ENCODE data around the gene HSPB7. TPM values are rescaled to one million over a fixed set of nuclear protein-coding genes. Genes with fewer than 3 reads are reported as not detected.
"Not testable (repeated sequence)": the region's sequence is repeated elsewhere in the genome, so short reads cannot be mapped to it uniquely, and the experiment has no call there.

Gene HSPB7
- polyA plus RNA-seq, 1 donor from 2014 or later: not detected

DNA sequence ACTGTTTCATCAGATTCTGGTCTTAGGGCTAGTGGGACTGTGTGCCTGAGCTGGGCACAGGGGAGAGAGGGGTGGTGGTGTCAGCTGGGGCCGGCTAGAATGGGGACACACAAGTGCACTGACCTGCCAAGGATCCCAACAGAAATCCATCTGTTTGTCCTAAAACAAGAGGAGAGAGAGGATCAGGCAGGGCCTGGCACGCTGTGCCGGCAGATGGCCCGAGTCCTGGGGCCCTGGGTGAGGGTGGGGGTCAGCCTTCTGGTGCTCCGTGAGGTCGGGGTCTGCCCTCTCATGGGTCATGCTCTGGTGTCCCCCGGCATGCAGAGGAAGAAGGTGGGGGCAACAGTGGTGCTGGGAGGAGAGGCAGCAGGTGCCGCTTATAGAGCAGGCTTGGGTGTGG is 22.0 kb upstream of the HSPB7 start:
- H3K9me3 Mint-ChIP-seq, H3K36me3 Mint-ChIP-seq, H3K27ac Mint-ChIP-seq, H3K4me1 Mint-ChIP-seq, H3K4me3 Mint-ChIP-seq: not testable (repeated sequence)
- H3K27me3 Mint-ChIP-seq: peaks cover 10% of the 10 kb centered on the region

- H3K27ac Mint-ChIP-seq: no peak overlapping the region
- H3K27me3 Mint-ChIP-seq: peaks cover 10% of the 10 kb centered on the region
- no peaks in the 10 kb centered on the region for H3K9me3 Mint-ChIP-seq
- no peaks in the 10 kb centered on the region for H3K36me3 Mint-ChIP-seq
- H3K4me1 Mint-ChIP-seq: no peaks in the 10 kb centered on the region
- H3K4me3 Mint-ChIP-seq: no peak overlapping the region
Observed at GRCh38 chr1:16038620-16038912, 20.7 kb upstream of the HSPB7 start.

DNA sequence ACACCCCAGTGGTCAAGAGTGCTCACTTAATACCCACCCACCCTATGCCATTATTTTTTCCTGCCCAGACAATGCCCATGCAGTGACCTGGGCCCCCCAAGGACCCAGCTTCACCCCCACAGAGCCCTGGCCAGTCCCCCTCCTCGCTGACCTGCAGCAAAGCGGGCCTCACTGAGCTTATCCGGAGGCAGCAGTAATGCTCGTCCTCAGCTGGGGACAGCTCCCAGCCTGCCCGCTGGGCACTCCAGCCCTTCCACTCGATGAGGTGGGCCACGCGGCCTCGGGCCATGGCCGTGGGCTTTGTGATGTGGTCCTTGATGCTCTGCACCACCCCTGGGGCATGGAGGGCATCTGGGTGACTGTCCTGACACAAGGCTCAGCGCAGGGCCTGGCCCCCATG is 18.6 kb upstream of the HSPB7 start:
- not testable (repeated sequence) for H3K4me1 Mint-ChIP-seq, H3K4me3 Mint-ChIP-seq

DNA sequence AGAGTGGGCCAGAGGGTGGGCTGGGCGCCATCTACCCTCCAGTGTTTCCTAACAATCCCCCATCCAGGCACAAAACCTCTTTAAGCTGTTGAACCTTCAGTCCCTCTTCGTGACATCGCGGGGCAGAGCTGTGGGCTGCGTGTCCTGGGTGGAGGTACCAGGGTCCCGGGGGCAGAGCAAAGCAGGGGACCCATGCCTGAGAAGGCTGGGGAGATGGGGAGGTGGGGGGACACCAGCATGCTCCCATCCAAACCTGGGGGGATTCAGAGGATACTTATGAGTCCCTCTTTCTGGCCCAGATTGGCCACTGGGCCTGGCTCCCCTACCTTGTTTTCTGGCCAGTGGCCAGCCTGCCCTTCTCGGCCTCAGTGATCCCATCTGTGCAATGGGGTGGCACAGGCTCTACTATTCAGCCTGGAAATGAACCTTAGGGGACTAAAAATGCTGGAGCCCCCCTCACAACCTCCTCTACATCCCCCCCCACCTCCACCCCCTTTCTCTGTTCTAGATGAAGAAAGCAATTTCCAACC is 15.3 kb upstream of the HSPB7 start:
- H3K9me3 Mint-ChIP-seq, H3K4me1 Mint-ChIP-seq, H3K4me3 Mint-ChIP-seq, H3K36me3 Mint-ChIP-seq, H3K27ac Mint-ChIP-seq: not testable (repeated sequence)
- H3K27me3 Mint-ChIP-seq: peaks cover 22% of the 10 kb centered on the region

More for the DNA sequence above, 18.6 kb upstream of the HSPB7 start:
- not testable (repeated sequence) for H3K36me3 Mint-ChIP-seq, H3K9me3 Mint-ChIP-seq, H3K27ac Mint-ChIP-seq
- H3K27me3 Mint-ChIP-seq: peaks cover 13% of the 10 kb centered on the region

GRCh38 chr1:16032388-16033102 is 14.7 kb upstream of the HSPB7 start:
- no peak overlapping the region for H3K4me3 Mint-ChIP-seq
- H3K27me3 Mint-ChIP-seq: peaks cover 27% of the 10 kb centered on the region
- no peaks in the 10 kb centered on the region for H3K9me3 Mint-ChIP-seq
- H3K4me1 Mint-ChIP-seq: peaks cover 0 to 3% (median 2%) of the 10 kb centered on the region in 3 donors
- no peaks in the 10 kb centered on the region for H3K36me3 Mint-ChIP-seq
- no peak overlapping the region for H3K27ac Mint-ChIP-seq

- Mint-ChIP-seq H3K4me3 (no peak overlapping the region), H3K9me3 (no peaks in the 10 kb centered on the region), H3K4me1 (peaks cover 0 to 3% (median 2%) of the 10 kb centered on the region in 3 donors), H3K36me3 (no peaks in the 10 kb centered on the region), H3K27ac (no peak overlapping the region), H3K27me3 (peaks cover 25% of the 10 kb centered on the region)
Observed at GRCh38 chr1:16031551-16031950, 13.7 kb upstream of the HSPB7 start.

GRCh38 chr1:16029288-16029687 is 11.4 kb upstream of the HSPB7 start:
- Mint-ChIP-seq H3K27me3 (peaks cover 22% of the 10 kb centered on the region), H3K4me3 (no peak overlapping the region), H3K9me3 (no peaks in the 10 kb centered on the region), H3K4me1 (peaks cover 0 to 5% (median 3%) of the 10 kb centered on the region in 3 donors), H3K36me3 (no peaks in the 10 kb centered on the region), H3K27ac (no peak overlapping the region)

GRCh38 chr1:16029003-16029268 is 11.1 kb upstream of the HSPB7 start:
- not testable (repeated sequence) for H3K36me3 Mint-ChIP-seq, H3K9me3 Mint-ChIP-seq, H3K4me3 Mint-ChIP-seq, H3K27ac Mint-ChIP-seq, H3K4me1 Mint-ChIP-seq
- H3K27me3 Mint-ChIP-seq: peaks cover 22% of the 10 kb centered on the region

DNA sequence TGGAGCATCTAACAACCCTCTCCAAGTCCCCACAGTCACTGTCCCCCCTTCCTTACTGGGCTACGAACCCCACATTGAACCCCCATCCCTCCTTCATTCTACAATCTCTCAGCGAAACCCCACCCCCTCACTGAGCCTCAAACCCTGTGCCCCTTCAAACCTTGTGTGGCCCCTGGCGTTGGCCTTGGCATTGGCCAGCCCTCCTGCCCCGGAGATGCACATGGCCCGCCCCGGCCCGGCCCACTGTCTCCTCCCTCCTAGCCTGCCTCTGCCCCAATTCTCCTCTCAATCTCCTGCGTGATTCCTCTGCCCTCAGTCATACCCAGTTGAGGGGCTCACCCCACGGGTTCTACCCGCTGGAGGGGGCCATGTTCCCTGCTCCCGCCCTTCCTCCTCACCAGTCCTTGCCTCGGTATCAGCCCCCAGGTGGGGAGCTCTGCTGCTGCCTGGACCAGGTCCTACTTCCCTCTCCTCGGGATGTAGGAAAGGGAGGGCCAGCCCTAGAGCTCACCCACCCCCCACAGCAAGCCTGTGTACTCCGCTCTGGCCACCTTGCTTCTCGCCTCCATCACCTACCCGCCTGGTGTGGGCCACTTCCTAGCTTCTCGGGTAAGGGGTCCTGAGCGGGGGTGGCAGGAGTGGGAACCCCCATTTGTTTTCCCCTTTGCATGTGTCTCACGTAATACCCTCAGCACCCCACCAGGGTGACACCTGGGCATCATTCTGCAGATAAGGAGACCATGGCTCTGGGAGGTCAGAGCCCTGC is 10.6 kb upstream of the HSPB7 start:
- H3K9me3 Mint-ChIP-seq: no peaks in the 10 kb centered on the region
- no peaks in the 10 kb centered on the region for H3K36me3 Mint-ChIP-seq
- H3K4me3 Mint-ChIP-seq: no peak overlapping the region
- peaks cover 25% of the 10 kb centered on the region for H3K27me3 Mint-ChIP-seq
- H3K4me1 Mint-ChIP-seq: peaks cover 0 to 5% (median 3%) of the 10 kb centered on the region in 3 donors
- H3K27ac Mint-ChIP-seq: no peak overlapping the region

DNA sequence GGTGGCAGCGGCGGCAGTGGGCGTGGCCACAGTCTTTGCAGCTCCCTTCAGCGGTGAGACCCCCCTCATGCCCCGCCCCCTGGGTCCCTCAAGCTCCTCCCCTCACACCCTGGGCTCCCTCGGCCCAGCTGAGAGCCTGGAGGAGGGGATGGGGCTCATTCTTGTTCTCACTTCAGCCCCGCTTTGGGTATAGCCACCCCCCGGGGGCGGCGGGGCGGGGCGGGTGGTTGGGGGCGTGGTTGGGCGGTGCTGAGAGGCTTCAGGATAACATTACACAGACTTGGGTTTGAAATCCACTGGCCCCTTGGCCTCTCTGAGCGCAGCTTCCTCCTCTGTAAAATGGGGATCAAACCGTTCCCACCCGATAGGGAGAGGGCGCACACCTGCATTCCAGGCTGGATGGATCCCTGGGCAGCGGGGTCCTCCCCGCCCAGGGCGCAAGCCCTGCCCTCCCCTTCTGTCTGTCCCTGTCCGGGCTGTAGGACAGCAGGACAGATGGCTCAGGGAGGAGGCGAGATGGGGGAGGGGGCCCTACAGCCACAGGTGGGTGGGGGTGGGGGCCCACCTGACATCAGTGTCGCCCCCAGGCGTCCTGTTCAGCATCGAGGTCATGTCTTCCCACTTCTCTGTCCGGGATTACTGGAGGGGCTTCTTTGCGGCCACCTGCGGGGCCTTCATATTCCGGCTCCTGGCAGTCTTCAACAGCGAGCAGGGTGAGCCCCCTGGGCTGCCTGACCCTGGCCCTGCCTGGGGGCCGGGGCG is 9.1 kb upstream of the HSPB7 start:
- Mint-ChIP-seq H3K9me3 (no peaks in the 10 kb centered on the region), H3K4me1 (peaks cover 0 to 5% (median 0%) of the 10 kb centered on the region in 3 donors), H3K27me3 (peaks cover 21% of the 10 kb centered on the region), H3K4me3 (peak overlapping the region in 2 of 4 donors; percentile 37 to 77), H3K27ac (no peak overlapping the region), H3K36me3 (no peaks in the 10 kb centered on the region)

DNA sequence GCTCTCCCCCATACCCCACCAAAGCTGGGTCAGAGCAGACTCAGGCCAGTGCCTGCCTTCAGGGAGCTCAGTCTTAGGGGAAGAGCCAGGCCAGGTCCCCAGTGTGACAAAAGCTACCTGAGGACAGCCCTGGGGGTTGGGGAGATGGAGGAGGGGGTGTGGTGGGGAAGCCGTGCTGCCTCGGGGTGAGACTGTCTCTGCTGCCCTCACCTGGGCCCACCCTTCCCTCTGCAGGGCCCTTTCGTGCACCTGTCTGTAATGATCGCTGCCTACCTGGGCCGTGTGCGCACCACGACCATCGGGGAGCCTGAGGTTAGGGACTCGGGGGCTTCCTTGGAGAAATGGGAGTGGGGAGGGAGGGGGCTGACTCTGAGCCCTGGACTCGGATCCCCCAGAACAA is 8.5 kb upstream of the HSPB7 start:
- peaks cover 19% of the 10 kb centered on the region for H3K27me3 Mint-ChIP-seq
- not testable (repeated sequence) for H3K4me3 Mint-ChIP-seq, H3K4me1 Mint-ChIP-seq, H3K27ac Mint-ChIP-seq, H3K36me3 Mint-ChIP-seq, H3K9me3 Mint-ChIP-seq

DNA sequence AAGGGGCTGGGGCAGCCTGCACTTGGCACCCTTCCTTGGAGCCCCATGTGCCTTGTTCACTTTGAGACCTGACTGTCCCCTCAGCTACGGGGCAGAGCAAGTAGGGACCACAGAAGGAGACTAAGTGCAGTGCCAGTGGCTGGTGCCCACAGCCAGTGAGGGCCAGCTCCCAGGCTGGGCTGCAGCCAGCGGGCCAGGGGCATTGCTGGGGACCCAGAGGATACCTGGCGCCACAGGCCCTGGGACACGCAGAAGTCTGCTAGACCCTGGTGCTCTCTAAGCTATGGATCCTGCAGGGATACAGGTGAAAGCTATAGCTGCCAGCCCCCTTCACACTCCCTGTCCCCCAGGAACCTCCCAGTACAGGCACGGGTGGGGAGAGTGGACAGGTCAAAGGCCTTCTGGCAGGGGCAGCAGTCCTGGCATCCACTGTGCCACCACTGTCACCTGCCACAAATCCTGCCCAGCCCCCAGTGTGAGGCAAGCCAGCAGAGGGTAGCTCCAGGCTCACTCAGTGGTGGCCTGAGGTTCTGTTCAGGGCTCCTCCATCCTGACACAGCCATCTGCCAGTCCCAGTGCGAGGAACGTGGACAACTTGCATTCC is 5.3 kb upstream of the HSPB7 start:
- peaks cover 11% of the 10 kb centered on the region for H3K27me3 Mint-ChIP-seq
- no peaks in the 10 kb centered on the region for H3K9me3 Mint-ChIP-seq
- H3K27ac Mint-ChIP-seq: no peak overlapping the region
- no peaks in the 10 kb centered on the region for H3K36me3 Mint-ChIP-seq
- peaks cover 0 to 4% (median 0%) of the 10 kb centered on the region in 3 donors for H3K4me1 Mint-ChIP-seq
- H3K4me3 Mint-ChIP-seq: no peak overlapping the region

GRCh38 chr1:16022393-16022792 is 4.5 kb upstream of the HSPB7 start:
- Mint-ChIP-seq H3K4me3 (no peak overlapping the region), H3K36me3 (no peaks in the 10 kb centered on the region), H3K9me3 (no peaks in the 10 kb centered on the region), H3K27ac (no peak overlapping the region), H3K27me3 (peaks cover 7% of the 10 kb centered on the region), H3K4me1 (peaks cover 0 to 5% (median 0%) of the 10 kb centered on the region in 3 donors)

DNA sequence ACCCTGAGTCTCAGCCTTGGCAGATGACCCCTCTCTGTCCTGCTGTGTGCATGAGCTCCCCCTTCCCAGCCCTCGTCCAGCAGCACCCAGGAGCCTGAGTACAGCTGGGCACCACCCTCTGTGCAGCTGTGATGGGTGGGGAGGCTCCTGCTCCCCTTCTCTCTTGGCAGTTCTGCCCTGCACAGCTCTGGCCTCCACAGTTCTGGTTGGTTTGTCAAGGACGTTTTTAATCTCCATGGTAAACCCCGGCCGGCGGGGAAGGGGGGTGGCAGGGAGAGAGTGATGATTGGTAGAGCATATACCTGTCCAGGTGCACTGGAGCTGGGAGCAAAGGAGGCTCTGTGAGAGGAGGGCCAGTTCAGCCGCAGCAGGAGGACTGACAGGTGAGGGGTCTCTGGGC is 3.8 kb upstream of the HSPB7 start, which contains the start of gene CLCNKA:
Gene CLCNKA (plus strand): TSS at position 356 of the 400 bp plus-strand sequence. CDS start 584 bp downstream, outside the sequence.
- peaks cover 0 to 5% (median 0%) of the 10 kb centered on the region in 3 donors for H3K4me1 Mint-ChIP-seq
- peak within 1 kb of the TSS in 1 of 4 donors; percentile 66 for H3K4me3 Mint-ChIP-seq
- H3K9me3 Mint-ChIP-seq: no peaks in the 10 kb centered on the region

GRCh38 chr1:16020878-16021277 is 3.0 kb upstream of the HSPB7 start:
- not testable (repeated sequence) for H3K4me1 Mint-ChIP-seq, H3K4me3 Mint-ChIP-seq, H3K27ac Mint-ChIP-seq, H3K9me3 Mint-ChIP-seq, H3K27me3 Mint-ChIP-seq, H3K36me3 Mint-ChIP-seq

More for the DNA sequence above, 3.8 kb upstream of the HSPB7 start, which contains the start of gene CLCNKA:
- Mint-ChIP-seq H3K36me3 (no peaks in the 10 kb centered on the region), H3K27me3 (peaks cover 7% of the 10 kb centered on the region), H3K27ac (no peak within 1 kb of the TSS)

Data from IgD-negative memory B cell (primary cell).